Brain microvascular endothelial cell (primary cell): ENCODE measurements around the gene TBK1.
A peak's percentile ranks its signal among the peaks of the same experiment; 100 is the strongest.

ENCODE experiments used
- DNase-seq: peaks from one replicate; pipeline ENCODE4 v3.0.0-alpha.2; 2020
- H3K27ac ChIP-seq: fragments of 250-450 bp; sonication (Bioruptor Pico); 2 replicates; pipeline ENCODE4 v1.5.1; 2020; ENCODE audit warnings: mild to moderate bottlenecking, moderate library complexity
- H3K27me3 ChIP-seq: fragments of 250-450 bp; sonication (Bioruptor Pico); replicated peaks from 2 replicates; pipeline ENCODE4 v1.5.1; 2020; ENCODE audit warnings: mild to moderate bottlenecking
- H3K36me3 ChIP-seq: fragments of 250-450 bp; sonication (Bioruptor Pico); replicated peaks from 2 replicates; pipeline ENCODE4 v1.5.1; 2020; ENCODE audit warnings: mild to moderate bottlenecking
- H3K4me3 ChIP-seq: 2 replicates; pipeline ENCODE4 v1.5.1; 2011; ENCODE audit warnings: low read depth, mild to moderate bottlenecking, control low read depth, low read length, moderate library complexity
- CTCF ChIP-seq: IDR thresholded peaks from 2 replicates; pipeline ENCODE4 v1.5.1; 2011; ENCODE audit warnings: low read depth, mild to moderate bottlenecking, moderate library complexity, low read length, control low read depth, inconsistent platforms; ENCODE audit errors: missing control alignments
- in situ Hi-C: cut with HindIII; loops from 2 replicates; pipeline ENCODE4 v1.10.0; 2017; ENCODE audit warnings: low sequenced_read_pairs, low pct_ligation_motif_present

The TBK1 gene

GRCh38 chr12:64451687-64452558 is at the start of gene TBK1:
TSS of gene TBK1 (plus strand) at chr12:64452120. CDS start at chr12:64455871, 3,751 bp downstream.
- peak within 1 kb of the TSS; percentile 90 for H3K4me3 ChIP-seq
- DNase-seq = peak; percentile 83
- peaks cover 19% of the 10 kb centered on the region for H3K36me3 ChIP-seq
- no peak for TF ChIP-seq CTCF
- peak within 1 kb of the TSS; percentile 85 for H3K27ac ChIP-seq
- no peaks in the 10 kb centered on the region for H3K27me3 ChIP-seq
- in situ Hi-C loops = no loop called here

- in situ Hi-C loops = no loop called here
- Histone ChIP-seq H3K27ac (no peak overlapping the region), H3K36me3 (peaks cover 3% of the 10 kb centered on the region), H3K4me3 (no peak overlapping the region), H3K27me3 (no peaks in the 10 kb centered on the region)
- DNase-seq = no peak
- TF ChIP-seq CTCF = no peak
Measured at GRCh38 chr12:64402181-64402580, 49.7 kb upstream of the TBK1 start.

- TF ChIP-seq CTCF = no peak
- H3K36me3 ChIP-seq = peaks cover 3% of the 10 kb centered on the region
- in situ Hi-C loops = no loop called here
- peak within 1 kb of the TSS; percentile 94 for H3K4me3 ChIP-seq
- DNase-seq = peak; percentile 95
- H3K27ac ChIP-seq = peak within 1 kb of the TSS; percentile 100
- no peaks in the 10 kb centered on the region for H3K27me3 ChIP-seq
Measured at GRCh38 chr12:64403707-64404469, 48.0 kb upstream of the TBK1 start, which contains the start of gene XPOT. TSS of gene XPOT (plus strand) at chr12:64404392. CDS start at chr12:64410036, 5,644 bp downstream.

- Histone ChIP-seq H3K4me3 (peak overlapping the region; percentile 94), H3K27ac (peak overlapping the region; percentile 100), H3K36me3 (peaks cover 3% of the 10 kb centered on the region), H3K27me3 (no peaks in the 10 kb centered on the region)
- TF ChIP-seq CTCF = no peak
- peak; percentile 80 for DNase-seq
- in situ Hi-C loops = no loop called here
Measured at GRCh38 chr12:64404470-64405256, 47.3 kb upstream of the TBK1 start.

- Histone ChIP-seq H3K36me3 (peaks cover 25% of the 10 kb centered on the region), H3K27me3 (no peaks in the 10 kb centered on the region), H3K4me3 (no peak overlapping the region), H3K27ac (no peak overlapping the region)
- DNase-seq = no peak
- in situ Hi-C loops = no loop called here
- no peak for TF ChIP-seq CTCF
Measured at GRCh38 chr12:64407342-64408223, 44.3 kb upstream of the TBK1 start.
